A549 (cell line): ENCODE results near the gene STAG3. TPM values are rescaled to one million over a fixed set of nuclear protein-coding genes. Genes with fewer than 3 reads are reported as not detected.
"Not testable (repeated sequence)": the region's sequence is repeated elsewhere in the genome, so short reads cannot be mapped to it uniquely, and the experiment has no call there.

Source experiments
- ATAC-seq, 2 experiments: fragments of 200-7000 bp in 1 of 2; fragments of >200 bp in 1 of 2; cut with Nextera tagmentation in 1 of 2; cut with Tn5 transposase in 1 of 2; 3 replicates each; pipeline versions ENCODE4 v1.8.0 to v1.9.1; 2018 to 2020; ENCODE audit warnings: mild to moderate bottlenecking in 1 of 2, moderate library complexity in 1 of 2
- CTCF ChIA-PET: fragments of 300-600 bp; sonication (Branson Sonifier 250); formaldehyde crosslinking; extraction: SDS; loops from one replicate; lab custom pipeline; 2021; ENCODE audit warnings: antibody characterized with exemption, inconsistent platforms; lab: Yijun Ruan, JAX
- POLR2A ChIA-PET: fragments of 350-600 bp; formaldehyde crosslinking; extraction: SDS; loops from one replicate; lab custom pipeline; 2021; ENCODE audit warnings: antibody characterized with exemption, inconsistent platforms; lab: Yijun Ruan, JAX
- DNase-seq, 2 experiments: peaks; one replicate each; pipeline versions ENCODE4 v3.0.0 to v3.0.0-alpha.2; 2011 to 2016; ENCODE audit warnings: low read depth in 1 of 2, low spot score in 1 of 2
- FAIRE-seq: peaks from 2 replicates; lab custom pipeline; 2011; peaks lifted over from hg19 to GRCh38; lab: Jason Lieb, UNC
- H3K27ac ChIP-seq, 2 experiments: fragments of >200 bp; sonication (Bioruptor Twin); formaldehyde crosslinking; 3 replicates each; pipeline ENCODE4 v1.5.1; 2016 to 2017
- H3K4me1 ChIP-seq: fragments of >200 bp; sonication (Bioruptor Twin); formaldehyde crosslinking; 3 replicates; pipeline ENCODE4 v1.6.1; 2016
- H3K4me2 ChIP-seq: fragments of >200 bp; sonication (Bioruptor Twin); formaldehyde crosslinking; 3 replicates; pipeline ENCODE4 v1.6.1; 2016
- H3K4me3 ChIP-seq: fragments of >200 bp; sonication (Bioruptor Twin); formaldehyde crosslinking; 3 replicates; pipeline ENCODE4 v1.5.1; 2016
- H3K9me3 ChIP-seq: fragments of >200 bp; sonication (Bioruptor Twin); formaldehyde crosslinking; 3 replicates; pipeline ENCODE4 v1.6.1; 2016
- CBX8 ChIP-seq: fragments of 200-600 bp; sonication (generic); IDR thresholded peaks from 2 replicates; pipeline ENCODE4 v1.6.1; 2016
- ELK1 ChIP-seq: fragments of 150-350 bp; IDR thresholded peaks from 2 replicates; pipeline ENCODE4 v1.6.1; 2014; ENCODE audit warnings: low read depth, mild to moderate bottlenecking, low read length
- FOSL2 ChIP-seq, 2 experiments: fragments of 450-650 bp in 1 of 2; fragments of >200 bp in 1 of 2; sonication (Bioruptor Twin) in 1 of 2; formaldehyde crosslinking; IDR thresholded peaks; 2 replicates each; pipeline versions ENCODE4 v1.5.0 to v1.6.1; 2016 to 2020; ENCODE audit warnings: mild to moderate bottlenecking in 1 of 2, moderate library complexity in 1 of 2
- HDAC2 ChIP-seq: fragments of 200-600 bp; sonication (generic); IDR thresholded peaks from 2 replicates; pipeline ENCODE4 v1.6.1; 2016
- HES2 ChIP-seq: fragments of >200 bp; sonication (Bioruptor Twin); formaldehyde crosslinking; IDR thresholded peaks from 2 replicates; pipeline ENCODE4 v1.6.1; 2016
- MAX ChIP-seq: IDR thresholded peaks from 2 replicates; pipeline ENCODE4 v1.6.1; 2012
- PHF8 ChIP-seq: fragments of 200-600 bp; sonication (generic); IDR thresholded peaks from 2 replicates; pipeline ENCODE4 v1.6.1; 2016; ENCODE audit warnings: low read depth, mild to moderate bottlenecking, antibody characterized with exemption, moderate library complexity, borderline replicate concordance
- REST ChIP-seq: fragments of 200-600 bp; sonication (generic); IDR thresholded peaks from 2 replicates; pipeline ENCODE4 v1.6.1; 2016; ENCODE audit warnings: antibody characterized with exemption, mild to moderate bottlenecking, moderate library complexity
- ZSCAN20 ChIP-seq: fragments of 250-450 bp; sonication (Bioruptor Pico); IDR thresholded peaks from 2 replicates; pipeline ENCODE4 v1.8.0; 2022; ENCODE audit warnings: mild to moderate bottlenecking, moderate library complexity
- WGBS: methylation state at CpG from one replicate; pipeline ENCODE4 v1.1.6; 2017; ENCODE audit errors: missing lambda C conversion rate; 5-methylcytosine and 5-hydroxymethylcytosine counted together
- polyA plus RNA-seq, 4 experiments: library from polyadenylated mRNA; depleted of rRNA in 3 of 4; stranded (reverse); fragments of >200 nt; fragmentation: RNase III in 1 of 4; extraction: RNeasy Plus Mini Kit Qiagen cat#74134 plus additional on column Dnase treatment in 1 of 4; gene quantifications; 2 replicates in 3 of 4; 3 replicates in 1 of 4; pipeline ENCODE4 v1.2.3, GENCODE V29; 2011 to 2017

Gene STAG3
- polyA plus RNA-seq, 2 of the 4 experiments (the other 2 are of a cell fraction): 0.25 to 0.50 TPM

- TF ChIP-seq ELK1 (no peak), ZSCAN20 (CRISPR knock-in tag) (no peak), HES2 (no peak), HDAC2 (no peak)
These were observed 44.2 kb downstream of the STAG3 start (continued) for GRCh38 chr7:100221767-100222444.

GRCh38 chr7:100222445-100223132 is 44.9 kb downstream of the STAG3 start:
- no peaks in the 10 kb centered on the region for H3K4me1 ChIP-seq
- H3K9me3 ChIP-seq: no peaks in the 10 kb centered on the region
- TF ChIP-seq FOSL2 (IDR thresholded peaks at IDR 0.05) (no peak), FOSL2 (CRISPR knock-in tag; IDR thresholded peaks at IDR 0.05) (no peak), CBX8 (no peak), MAX (no peak), REST (no peak), HDAC2 (no peak), PHF8 (no peak)
- ATAC-seq (no peak), DNase-seq (no peak), FAIRE-seq (no peak)
- ChIA-PET CTCF (interaction anchor here (0.6 to 2.5 kb wide), 8 partner anchors 10 to 185 kb away, joined by 3 to 17 read pairs (median 4); no protein-coding TSS in a partner anchor), POLR2A (no interaction called here)
- no peak overlapping the region for H3K4me2 ChIP-seq
- no peak overlapping the region for H3K27ac ChIP-seq
- 94% methylated on average over 11 of the region's 13 CpGs for WGBS
- no peak overlapping the region for H3K4me3 ChIP-seq

- H3K9me3 ChIP-seq, ATAC-seq, H3K4me2 ChIP-seq, H3K27ac ChIP-seq, H3K4me1 ChIP-seq, DNase-seq, H3K4me3 ChIP-seq, POLR2A ChIA-PET, FAIRE-seq: not testable (repeated sequence)
- WGBS: 94% methylated on average over 11 of the region's 17 CpGs
- CTCF ChIA-PET: interaction anchor here (1.4 kb wide), 1 partner anchor 91 kb away, joined by 3 read pairs; no protein-coding TSS in a partner anchor
These were observed 45.7 kb downstream of the STAG3 start for GRCh38 chr7:100223376-100223927.

- CTCF ChIA-PET: interaction anchor here (0.6 kb wide), 1 partner anchor 12 kb away, joined by 3 read pairs; no protein-coding TSS in a partner anchor
- DNase-seq, H3K27ac ChIP-seq, H3K4me3 ChIP-seq, FAIRE-seq, ATAC-seq, H3K4me1 ChIP-seq, H3K9me3 ChIP-seq, H3K4me2 ChIP-seq, POLR2A ChIA-PET: not testable (repeated sequence)
- 91% methylated on average over 6 of the region's 6 CpGs for WGBS
These were observed 47.2 kb downstream of the STAG3 start for GRCh38 chr7:100224891-100225290.

GRCh38 chr7:100234660-100235317 is 57.1 kb downstream of the STAG3 start:
- not testable (repeated sequence) for ATAC-seq, DNase-seq
- CTCF ChIA-PET: interaction anchor here (0.6 to 1.4 kb wide), 2 partner anchors 78 to 104 kb away, joined by 3 to 4 read pairs; no protein-coding TSS in a partner anchor

GRCh38 chr7:100239975-100240374 is 62.3 kb downstream of the STAG3 start:
- ATAC-seq, CTCF ChIA-PET, H3K9me3 ChIP-seq, DNase-seq, POLR2A ChIA-PET, H3K4me3 ChIP-seq, H3K4me2 ChIP-seq, FAIRE-seq: not testable (repeated sequence)
- 90% methylated on average over 7 of the region's 7 CpGs for WGBS
- H3K27ac ChIP-seq: peak overlapping the region in 1 of 2 experiments; percentile 49; a peak in 3 of 6 replicates
- peaks cover 51% of the 10 kb centered on the region for H3K4me1 ChIP-seq

More at GRCh38 chr7:100234660-100235317, 57.1 kb downstream of the STAG3 start:
- H3K27ac ChIP-seq, H3K9me3 ChIP-seq, H3K4me3 ChIP-seq, FAIRE-seq, H3K4me2 ChIP-seq, POLR2A ChIA-PET: not testable (repeated sequence)
- H3K4me1 ChIP-seq: peaks cover 13% of the 10 kb centered on the region
- 83% methylated on average over 8 of the region's 8 CpGs for WGBS
